CD4-positive, alpha-beta T cell treated with Interleukin-2 at 100 ng/mL for 4 hours (primary cell): Measurements from ENCODE around the gene ETFRF1.
A peak's percentile ranks its signal among the peaks of the same experiment; 100 is the strongest.

Experiments
- DNase-seq: peaks from one replicate; pipeline ENCODE4 v3.0.0-alpha.2; 2020; ENCODE audit warnings: low spot score

The ETFRF1 gene, protein sequence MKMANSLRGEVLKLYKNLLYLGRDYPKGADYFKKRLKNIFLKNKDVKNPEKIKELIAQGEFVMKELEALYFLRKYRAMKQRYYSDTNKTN

DNA sequence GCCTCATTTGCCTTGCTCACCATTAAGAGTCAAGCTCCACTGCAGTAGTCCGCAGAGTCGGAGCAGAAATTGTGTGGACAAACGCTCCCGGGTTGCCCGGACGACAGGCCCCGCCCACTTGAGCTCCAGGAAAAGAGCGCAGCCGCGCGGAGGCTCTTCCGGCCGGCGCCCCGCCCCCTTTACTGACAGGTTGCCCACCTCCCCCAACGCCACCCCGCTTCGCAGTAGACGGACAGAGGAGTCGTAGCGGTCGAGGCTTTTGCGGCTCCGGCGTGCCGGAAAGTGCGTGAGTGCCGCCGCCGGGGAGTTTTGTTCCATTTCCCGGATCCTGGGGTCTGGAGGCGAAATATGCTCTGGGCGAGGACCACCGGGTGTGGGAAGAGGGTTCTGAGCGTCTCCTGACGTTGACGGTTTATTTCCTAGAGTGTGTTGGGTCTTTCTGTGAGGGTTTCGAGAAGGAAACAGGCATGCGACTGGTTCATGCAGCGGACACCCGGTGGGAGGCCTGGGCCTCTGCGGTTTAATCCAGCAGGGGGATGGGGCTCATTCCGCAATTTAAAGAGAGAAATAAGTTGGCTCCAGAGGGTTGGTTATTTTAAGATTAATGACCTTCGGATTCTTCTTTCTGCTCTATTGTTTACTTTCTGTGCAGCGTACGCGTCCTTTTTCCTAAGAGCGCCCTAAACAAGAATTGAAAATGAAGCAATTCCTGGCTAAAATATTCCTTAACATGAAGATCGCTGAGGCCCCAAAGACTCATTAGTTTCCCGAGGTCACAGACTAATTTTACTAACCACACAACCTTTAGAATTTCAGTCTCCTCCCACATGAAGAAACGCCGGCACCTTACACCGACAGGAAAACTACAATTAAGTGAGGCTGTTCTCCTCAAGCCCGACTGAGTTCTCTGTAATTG is at the start of gene ETFRF1, which contains the start of gene DNAI7:
ETFRF1 (plus strand) TSS at position 182 of the 916 bp plus-strand sequence. CDS start 8,720 bp downstream, outside the sequence.
DNAI7 (minus strand) TSS at position 105 of the 916 bp plus-strand sequence; CDS start at position 23, 82 bp downstream.
- peak; percentile 97 for DNase-seq

DNA sequence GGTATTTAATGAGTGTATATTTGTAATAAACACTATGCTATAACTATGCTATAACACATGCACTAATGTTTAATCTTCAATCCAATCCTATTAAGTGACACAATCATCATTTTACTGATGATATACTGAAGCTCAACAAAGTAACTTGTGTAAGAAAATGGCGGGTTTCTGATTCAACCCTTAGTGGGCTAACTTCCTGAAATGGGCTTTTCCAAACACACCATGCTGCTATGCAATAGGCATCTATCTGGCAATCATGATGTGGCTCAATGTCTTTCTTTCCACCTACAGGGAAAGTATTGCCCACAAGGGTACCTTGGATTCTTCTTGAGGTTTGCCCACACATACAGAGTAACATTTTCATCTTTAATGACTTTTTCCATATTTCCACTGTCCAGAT is 48.4 kb upstream of the ETFRF1 start:
- no peak for DNase-seq

DNA sequence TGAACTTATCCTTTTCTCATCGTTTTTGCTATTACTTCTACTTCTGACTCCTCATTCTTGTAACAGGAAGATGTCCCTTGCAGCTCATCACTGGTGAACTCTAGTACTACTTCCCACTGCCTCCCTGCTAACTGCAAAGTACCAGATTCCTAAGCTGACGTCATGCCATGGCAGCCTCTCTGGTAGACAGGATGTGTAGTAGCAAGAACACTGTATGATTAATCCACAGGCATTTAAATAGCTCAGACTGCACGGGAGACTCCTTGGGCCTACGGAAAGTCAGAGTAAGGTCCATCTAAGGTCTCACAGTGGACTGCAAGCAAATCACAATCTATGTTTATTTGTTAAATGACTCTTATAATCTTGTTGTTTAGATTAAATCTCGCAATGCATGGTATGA is 43.6 kb upstream of the ETFRF1 start:
- no peak for DNase-seq

DNA sequence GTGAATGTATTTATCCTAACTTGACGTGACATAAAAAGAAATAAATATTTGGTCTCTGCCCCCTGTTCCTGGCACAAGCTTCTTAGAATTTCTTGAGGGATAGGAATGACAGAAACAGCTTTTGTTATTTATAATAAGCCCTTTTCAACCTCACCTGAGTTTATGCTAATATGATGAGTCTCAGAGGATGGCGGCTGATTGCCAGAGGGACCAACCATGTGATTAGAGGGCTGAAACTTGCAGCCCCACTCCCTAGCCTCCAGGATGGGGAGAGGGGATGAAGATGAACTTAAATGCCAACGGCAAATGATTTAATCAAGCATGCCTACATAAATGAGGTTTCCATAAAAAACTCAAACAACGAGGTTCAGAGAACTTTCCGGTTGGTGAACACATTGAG is 43.0 kb upstream of the ETFRF1 start:
- no peak for DNase-seq

DNA sequence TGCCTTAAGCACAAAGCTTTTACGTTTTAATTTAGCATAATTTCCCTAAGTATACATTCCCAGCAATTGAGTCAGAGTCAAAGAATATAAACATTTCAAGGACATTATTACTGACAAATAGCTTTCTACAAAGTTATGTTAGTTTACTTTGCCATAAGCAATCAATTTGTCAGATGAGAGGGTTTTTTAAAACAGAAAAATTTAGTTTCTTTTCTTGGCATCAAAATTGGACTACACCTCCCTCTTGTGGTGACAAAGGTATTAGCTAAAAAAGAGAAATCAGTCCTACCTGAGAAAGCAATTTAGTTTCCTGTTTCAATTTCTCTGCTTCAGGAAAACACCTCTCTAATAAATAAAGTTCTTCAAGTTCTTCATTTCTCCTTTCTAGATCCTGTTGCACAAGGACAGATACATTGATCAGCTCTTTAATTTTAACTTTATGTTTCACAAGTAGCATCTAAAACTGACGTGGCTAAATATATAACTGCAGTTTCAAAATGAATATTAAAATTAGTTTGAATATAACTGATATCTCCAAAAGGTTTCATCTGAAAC is 39.9 kb upstream of the ETFRF1 start:
- DNase-seq: peak; percentile 66

DNA sequence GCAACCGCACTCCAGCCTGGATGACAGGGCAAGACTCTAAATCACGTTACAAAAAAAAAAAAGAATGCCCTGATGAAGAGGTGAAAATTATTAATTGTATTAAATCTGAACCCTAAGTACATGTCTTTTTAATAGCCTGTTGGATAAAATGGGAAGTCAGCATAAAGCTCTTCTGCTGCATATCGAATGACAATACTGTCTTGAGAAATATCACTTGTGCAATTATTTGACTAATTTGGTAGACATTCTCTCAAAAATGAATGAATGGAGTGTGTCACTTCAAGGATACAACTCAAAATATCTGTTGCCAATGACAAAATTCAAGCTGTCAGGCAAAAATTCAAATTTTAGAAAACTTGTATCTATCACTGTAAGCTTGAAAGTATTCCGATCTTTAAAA is 39.0 kb upstream of the ETFRF1 start:
- no peak for DNase-seq

DNA sequence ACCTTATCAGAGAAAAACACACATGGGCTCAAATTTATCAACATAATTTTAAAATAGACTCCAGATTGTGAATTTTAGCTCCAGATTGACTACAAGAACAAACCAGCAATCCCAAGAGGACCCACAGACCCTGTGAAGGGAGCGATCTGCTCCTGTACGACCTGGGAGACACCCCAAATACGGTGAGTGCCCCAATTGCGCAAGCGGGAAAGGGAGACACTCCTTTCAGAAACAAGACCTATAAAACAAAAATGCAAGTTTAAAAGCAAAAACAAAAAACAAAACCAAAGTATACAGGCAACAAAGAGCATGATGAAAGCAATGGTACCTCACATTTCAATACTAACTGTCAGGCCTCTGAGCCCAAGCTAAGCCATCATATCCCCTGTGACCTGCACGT is 32.2 kb upstream of the ETFRF1 start:
- no peak for DNase-seq

DNA sequence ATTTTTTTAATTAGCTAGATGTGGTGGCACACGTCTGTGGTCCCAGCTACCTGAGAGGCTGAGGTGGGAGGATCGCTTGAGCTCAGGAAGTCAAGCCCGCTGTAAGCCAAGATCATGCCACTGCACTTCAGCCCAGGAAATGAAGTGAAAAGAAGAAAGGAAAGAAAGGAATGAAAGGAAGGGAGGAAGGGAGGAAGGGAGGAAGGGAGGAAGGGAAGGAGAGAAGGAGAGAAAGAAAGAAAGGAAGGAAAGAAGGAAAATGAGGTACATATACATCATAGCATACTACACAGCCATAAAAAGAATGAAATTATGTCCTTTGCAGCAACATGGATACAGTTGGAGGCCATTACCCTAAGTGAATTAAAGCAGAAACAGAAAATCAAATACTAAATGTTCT is 12.3 kb upstream of the ETFRF1 start:
- no peak for DNase-seq

DNA sequence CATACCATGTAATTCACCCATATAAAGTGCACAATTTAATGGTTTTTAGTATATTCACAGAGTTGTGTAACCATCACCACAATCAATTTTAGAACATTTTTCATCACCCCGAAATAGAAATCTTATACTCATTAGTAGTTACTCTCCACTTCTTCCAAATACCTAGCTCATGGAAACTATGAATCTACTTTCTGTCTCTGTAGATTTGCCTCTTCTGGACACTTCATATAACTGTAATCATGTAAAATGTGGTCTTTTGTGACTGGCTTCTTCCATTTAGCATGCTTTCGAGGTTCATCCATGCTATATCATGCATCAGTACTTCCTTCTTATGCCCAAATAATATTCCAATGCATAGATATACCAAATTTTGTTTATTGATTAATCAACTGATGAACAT is 10.9 kb upstream of the ETFRF1 start:
- DNase-seq: no peak

DNA sequence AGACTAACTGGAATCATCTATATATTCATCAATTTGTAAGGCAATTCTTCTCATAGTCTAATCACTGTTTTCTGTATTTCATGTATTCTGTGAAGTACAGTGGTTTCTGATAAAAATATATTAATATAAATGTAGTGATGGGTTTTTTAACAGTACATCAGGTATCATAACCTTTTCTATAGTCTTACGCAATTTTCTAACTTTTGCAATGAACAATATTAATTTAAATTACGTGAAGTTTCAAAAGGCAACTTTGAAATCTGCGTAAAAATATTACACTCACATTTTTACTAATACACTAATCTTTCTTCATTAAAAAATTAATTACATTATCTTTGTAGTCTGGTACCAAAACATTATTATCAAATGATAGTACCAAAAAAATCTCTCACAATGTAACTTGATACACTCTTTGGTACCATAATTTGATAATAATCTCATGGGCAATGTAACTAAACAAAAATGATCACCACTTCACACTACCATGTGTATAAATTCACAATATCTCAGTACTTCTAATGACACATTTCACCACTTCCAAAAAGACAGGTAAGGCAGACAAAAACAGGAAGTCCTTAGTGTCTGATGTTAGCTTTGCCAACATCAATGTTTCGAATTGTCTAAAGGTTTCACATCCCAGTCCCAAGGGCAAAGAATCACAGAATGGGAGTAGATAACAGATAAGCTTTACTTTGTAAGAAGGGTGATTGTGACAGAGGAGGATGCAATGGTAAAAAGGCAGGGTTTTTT is 8.8 kb upstream of the ETFRF1 start:
- peak; percentile 50 for DNase-seq

DNA sequence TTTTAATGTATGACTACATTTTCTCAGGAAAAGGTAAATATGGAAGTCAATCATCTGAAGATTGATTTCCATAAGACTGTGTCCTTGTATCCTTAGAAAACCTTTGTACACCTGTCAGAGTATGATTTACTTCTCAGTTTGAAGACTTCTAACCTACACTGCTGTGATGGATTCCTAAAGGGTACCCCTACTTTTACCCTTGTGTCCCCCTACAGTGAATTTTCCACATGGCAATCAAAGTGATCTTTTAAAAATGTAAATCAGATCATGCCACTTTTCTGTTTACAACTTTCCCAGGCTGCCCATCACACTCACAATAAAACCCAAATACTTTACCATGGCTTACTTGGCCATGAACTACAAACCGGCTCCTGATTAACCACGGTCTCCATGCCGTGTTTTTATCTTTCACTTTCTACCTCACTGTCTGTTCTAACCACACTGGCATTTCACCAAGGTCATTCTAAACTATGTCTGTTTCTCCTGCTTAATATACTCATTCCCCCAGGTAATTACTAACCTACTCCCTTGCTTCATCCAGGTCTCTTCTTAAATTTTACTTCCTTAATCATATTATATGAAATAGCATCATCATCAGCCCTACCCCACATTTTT is 8.1 kb upstream of the ETFRF1 start:
- DNase-seq: peak; percentile 40

DNA sequence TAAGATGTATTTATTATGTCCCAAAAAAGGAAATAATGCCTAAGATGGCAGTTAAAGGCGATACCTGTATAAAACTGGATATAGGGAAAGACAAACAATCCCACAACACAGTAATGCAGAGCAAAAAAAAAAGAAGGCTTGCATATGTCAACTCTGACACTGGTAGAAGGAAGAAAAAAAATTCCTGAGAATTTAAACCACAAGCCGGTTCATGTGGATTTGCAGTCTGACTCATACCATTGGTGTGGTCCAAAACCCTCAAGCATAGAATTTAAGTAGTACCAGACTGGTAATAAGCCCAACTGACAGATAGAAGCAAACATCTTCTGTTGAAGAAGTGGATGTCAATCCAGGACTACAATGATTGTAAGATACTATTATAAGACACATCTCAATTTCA is 7.3 kb upstream of the ETFRF1 start:
- DNase-seq: no peak

DNA sequence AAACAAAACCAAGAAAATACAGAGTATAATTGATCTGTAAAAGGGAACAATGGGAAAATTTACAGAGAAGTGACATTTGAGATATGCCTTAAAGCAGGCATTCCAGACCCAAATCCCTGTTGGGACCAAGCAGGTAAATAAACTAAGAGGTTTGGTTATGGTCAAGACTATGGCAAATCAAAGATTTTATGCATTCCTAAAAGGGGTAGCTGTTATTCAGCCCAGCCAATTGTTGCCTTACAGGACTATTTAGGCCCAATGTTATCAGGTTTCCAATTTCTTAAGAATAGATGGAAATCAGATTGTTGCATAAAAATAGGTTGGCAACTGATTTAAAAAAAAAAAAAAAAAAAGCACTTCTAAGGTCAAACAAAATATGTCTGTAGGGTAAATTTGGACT is 5.4 kb upstream of the ETFRF1 start:
- no peak for DNase-seq

DNA sequence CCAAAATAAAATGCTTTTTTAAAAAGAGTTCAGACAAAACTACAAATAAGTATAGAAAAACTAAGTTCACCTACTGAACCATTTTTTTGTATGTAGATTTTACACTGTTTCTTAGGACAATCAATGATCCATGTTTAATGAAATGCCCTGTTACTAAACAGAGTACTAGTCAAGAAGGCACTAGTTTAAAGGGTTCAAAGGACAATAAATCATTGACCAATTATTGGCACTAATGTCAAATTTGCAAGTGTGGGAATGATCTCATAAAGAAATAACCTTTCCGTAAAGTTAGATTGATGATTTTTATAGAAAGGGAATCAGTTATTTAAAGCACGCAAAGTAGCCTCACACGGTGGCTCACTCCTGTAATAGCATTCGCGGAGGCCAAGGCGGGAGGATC is 4.2 kb upstream of the ETFRF1 start:
- DNase-seq: no peak

DNA sequence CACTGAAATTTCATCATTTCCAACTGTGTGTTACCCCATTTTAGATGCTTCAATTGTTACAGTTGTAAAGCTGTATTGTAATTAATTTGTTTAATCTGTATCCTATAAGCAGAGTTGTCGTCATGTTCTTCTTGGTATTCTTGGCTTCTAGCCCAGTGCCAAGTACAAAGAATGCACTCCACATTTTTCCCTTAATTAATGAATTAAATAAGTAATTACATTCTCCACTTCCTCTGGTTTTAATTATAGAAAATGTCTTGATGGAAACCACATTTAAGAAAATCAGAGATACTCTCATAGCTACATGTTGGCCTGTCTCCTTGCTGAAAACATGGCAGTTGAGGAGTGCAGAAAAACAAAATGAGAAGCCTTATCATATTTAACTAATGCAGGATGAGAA is 823 bp upstream of the ETFRF1 start:
- DNase-seq: no peak

DNA sequence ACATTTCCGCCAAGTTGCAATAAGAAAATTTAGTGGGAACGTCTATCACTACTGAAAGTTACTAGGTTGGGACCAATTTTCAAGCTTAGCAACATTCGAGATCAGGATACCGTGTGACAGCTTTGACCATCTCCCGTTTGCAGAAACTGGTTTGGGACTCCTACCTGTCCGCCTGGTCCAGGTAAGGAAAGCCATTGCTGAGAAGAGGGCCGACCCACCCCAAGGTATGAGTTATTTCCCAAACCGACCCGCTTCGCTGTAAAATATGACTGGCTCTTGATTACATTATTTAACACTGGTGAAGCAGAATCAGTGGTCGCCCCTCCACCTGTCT is 348 bp upstream of the ETFRF1 start:
- no peak for DNase-seq

DNA sequence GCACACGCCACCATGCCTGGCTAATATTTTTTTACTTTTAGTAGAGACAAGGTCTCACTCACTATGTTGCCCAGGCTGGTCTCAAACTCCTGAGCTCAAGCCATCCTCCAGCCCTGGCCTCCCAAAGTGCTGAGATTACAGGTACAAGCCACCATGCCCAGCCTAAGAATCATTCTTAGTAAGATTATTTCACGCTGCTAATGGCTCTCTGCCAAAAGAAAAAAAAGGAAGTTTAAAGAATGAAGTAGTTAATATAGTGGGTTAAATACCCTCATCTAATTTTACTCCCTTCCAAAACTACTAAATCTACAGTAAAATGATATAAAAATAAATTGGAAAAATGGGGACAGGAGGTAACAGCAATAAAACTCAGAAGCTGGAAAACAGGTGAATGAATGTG is 2.6 kb downstream of the ETFRF1 start:
- DNase-seq: no peak

DNA sequence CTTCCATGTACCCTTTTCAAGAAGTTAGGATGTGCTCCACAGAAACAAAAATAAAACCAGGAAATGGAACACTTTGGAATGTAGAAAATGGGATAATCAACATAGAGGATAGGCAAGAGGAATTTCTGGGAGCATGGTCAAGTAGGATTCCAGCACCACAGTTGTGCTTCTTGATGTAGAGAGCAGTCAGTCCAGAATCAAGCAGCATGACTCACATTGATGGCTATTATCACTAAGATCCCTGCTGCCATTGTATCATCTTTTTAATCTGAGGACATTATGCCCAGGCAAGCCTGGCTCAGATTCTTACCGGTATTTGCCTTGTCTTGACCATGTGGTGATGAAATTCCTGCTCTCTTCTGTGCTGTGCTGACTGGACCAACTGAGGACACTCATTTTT is 5.7 kb downstream of the ETFRF1 start:
- no peak for DNase-seq

DNA sequence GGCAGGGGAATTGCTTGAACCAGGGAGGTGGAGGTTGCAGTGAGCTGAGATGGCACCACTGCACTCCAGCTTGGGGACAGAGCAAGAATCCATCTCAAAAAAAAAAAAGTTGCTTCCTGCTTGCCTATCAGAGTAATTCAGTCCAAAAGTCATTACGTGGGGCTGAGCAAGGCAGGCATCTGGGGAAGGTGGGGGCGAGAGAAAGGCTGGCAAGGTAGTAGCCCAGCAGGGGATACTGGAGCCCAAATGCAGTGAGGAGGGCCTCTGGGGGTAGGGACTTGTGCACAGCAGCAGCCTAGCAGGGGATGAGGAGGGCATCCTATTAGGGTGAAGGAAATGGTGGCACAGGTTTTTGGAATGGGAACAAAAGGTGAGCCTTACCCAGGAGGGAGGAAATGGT is 7.1 kb downstream of the ETFRF1 start:
- no peak for DNase-seq

DNA sequence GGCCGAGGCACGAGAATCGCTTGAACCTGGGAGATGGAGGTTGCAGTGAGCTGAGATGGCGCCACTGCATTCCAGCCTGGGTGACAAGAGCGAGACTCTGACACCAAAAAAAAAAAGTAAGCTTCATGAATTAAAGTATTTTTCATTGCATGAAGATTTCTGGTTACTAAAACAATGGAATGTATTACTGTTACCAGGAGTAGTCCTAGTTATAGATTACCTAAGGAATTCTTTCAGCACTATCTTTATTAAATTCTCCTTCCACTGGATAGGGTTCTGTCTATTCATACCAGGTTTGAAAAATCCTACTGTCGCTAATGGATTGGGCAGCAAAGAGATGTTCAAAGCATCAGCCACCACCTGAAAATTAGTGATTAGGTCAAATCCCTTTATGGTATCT is 12.4 kb downstream of the ETFRF1 start:
- DNase-seq: no peak

DNA sequence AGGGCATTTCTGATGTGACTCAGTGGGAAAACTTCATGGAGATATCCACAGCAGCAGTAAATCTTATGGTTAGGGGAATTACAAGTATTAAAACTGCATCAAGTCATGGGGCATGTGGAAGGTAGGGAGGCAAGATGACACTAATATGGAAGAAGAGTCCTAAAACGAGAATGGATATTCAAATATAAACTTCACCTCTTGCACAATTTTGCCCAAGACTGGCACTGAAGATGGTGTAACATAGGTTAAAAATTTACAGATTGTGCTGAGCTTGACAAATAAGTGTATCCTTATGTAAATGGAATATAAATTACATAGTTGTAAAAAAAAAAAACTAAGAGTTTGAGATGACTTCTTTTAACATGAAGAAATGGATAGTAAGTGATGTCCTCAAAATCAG is 12.8 kb downstream of the ETFRF1 start:
- DNase-seq: no peak

DNA sequence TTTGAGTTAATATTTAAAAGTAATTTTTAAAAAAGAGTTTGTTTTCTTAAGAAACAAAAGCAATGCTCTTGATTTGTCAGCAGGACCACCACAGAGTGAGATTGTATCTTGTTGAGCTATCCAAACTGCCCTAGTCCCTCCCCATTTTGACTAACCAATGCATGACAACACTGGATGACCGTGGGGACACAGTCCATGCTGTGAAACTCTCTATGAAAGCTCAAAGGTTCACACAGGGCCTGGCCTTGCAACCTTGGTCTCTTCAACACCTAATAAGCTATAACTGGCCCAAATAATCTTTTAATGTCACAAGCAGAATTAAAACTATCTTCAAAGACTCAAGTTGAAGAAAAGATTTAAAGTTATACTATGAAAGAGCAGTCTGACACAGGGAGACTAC is 13.5 kb downstream of the ETFRF1 start:
- no peak for DNase-seq
